OCI-LY1 (cell line): ENCODE data around the gene NALCN.

Source experiments
- H2AFZ ChIP-seq: fragments of 200-600 bp; sonication (generic), shearing (Covaris generic); 2 replicates; pipeline ENCODE4 v1.6.0; 2014; ENCODE audit warnings: antibody characterized with exemption, mild to moderate bottlenecking, low read length
- H3F3A ChIP-seq: fragments of 200-600 bp; sonication (generic), shearing (Covaris generic); 2 replicates; pipeline ENCODE4 v1.6.0; 2014; ENCODE audit warnings: mild to moderate bottlenecking, antibody characterized with exemption, low read length, moderate library complexity; ENCODE audit not compliant: insufficient read depth
- H3K27ac ChIP-seq: fragments of 200-600 bp; sonication (generic); 2 replicates; pipeline ENCODE4 v1.5.1; 2014; ENCODE audit warnings: low read length, mixed run types, mild to moderate bottlenecking, low read depth; ENCODE audit not compliant: poor library complexity, severe bottlenecking
- H3K27me3 ChIP-seq: fragments of 200-600 bp; sonication (generic); 2 replicates; pipeline ENCODE4 v1.6.0; 2014; ENCODE audit warnings: antibody characterized with exemption, mild to moderate bottlenecking, low read length, moderate library complexity; ENCODE audit not compliant: insufficient read depth
- H3K36me3 ChIP-seq: fragments of 200-600 bp; sonication (generic); 2 replicates; pipeline ENCODE4 v1.6.1; 2014; ENCODE audit warnings: mild to moderate bottlenecking, antibody characterized with exemption, low read length, moderate library complexity, mixed read lengths; ENCODE audit not compliant: insufficient read depth
- H3K4me1 ChIP-seq: fragments of 200-600 bp; sonication (generic); 2 replicates; pipeline ENCODE4 v1.5.1; 2014; ENCODE audit warnings: mild to moderate bottlenecking, low read length, moderate library complexity; ENCODE audit not compliant: insufficient read depth, severe bottlenecking
- H3K4me2 ChIP-seq: fragments of 200-600 bp; sonication (generic), shearing (Covaris generic); 2 replicates; pipeline ENCODE4 v1.6.1; 2014; ENCODE audit warnings: low read length
- H3K4me3 ChIP-seq: fragments of 200-600 bp; sonication (generic); 2 replicates; pipeline ENCODE4 v1.5.1; 2014; ENCODE audit warnings: low read length, low read depth, mild to moderate bottlenecking, mixed read lengths; ENCODE audit not compliant: poor library complexity, severe bottlenecking
- H3K79me2 ChIP-seq: fragments of 200-600 bp; shearing (Covaris generic); 2 replicates; pipeline ENCODE4 v1.6.1; 2016; ENCODE audit warnings: mixed run types, low read length, mixed read lengths; ENCODE audit not compliant: insufficient read depth
- H3K9ac ChIP-seq: fragments of 200-600 bp; sonication (generic), shearing (Covaris generic); 2 replicates; pipeline ENCODE4 v1.6.1; 2014; ENCODE audit warnings: mild to moderate bottlenecking, low read length, mixed read lengths
- H3K9me2 ChIP-seq: fragments of 200-600 bp; sonication (generic), shearing (Covaris generic); 2 replicates; pipeline ENCODE4 v1.6.1; 2014; ENCODE audit warnings: low read depth, mild to moderate bottlenecking, low read length, mixed read lengths
- H3K9me3 ChIP-seq: fragments of 200-600 bp; shearing (Covaris generic); 2 replicates; pipeline ENCODE4 v1.6.1; 2014; ENCODE audit warnings: low read length, mixed read lengths
- H4K20me1 ChIP-seq: fragments of 200-600 bp; sonication (generic), shearing (Covaris generic); 2 replicates; pipeline ENCODE4 v1.6.0; 2016; ENCODE audit warnings: mild to moderate bottlenecking, low read length; ENCODE audit not compliant: insufficient read depth
- CTCF ChIP-seq: fragments of 200-600 bp; sonication (generic), shearing (Covaris generic); IDR thresholded peaks from 2 replicates; pipeline ENCODE4 v1.5.1; 2017; ENCODE audit warnings: mild to moderate bottlenecking, antibody characterized with exemption, low read length, moderate library complexity, mixed read lengths
- EZH2 ChIP-seq: fragments of 200-600 bp; sonication (generic), shearing (Covaris generic); IDR thresholded peaks from 2 replicates; pipeline ENCODE4 v1.8.0; 2017; ENCODE audit warnings: borderline replicate concordance, mixed run types, mild to moderate bottlenecking, antibody characterized with exemption, low read length, moderate library complexity, mixed read lengths

The NALCN gene

GRCh38 chr13:101185606-101186005 lies 230.7 kb downstream of the NALCN start:
- Histone ChIP-seq H3K36me3 (no peaks in the 10 kb centered on the region), H3K4me1 (no peaks in the 10 kb centered on the region), H3K9me2 (no peaks in the 10 kb centered on the region), H3K9ac (no peak overlapping the region), H3K4me3 (no peak overlapping the region), H3F3A (no peaks in the 10 kb centered on the region), H3K27ac (no peak overlapping the region), H3K27me3 (no peaks in the 10 kb centered on the region), H3K4me2 (no peak overlapping the region), H2AFZ (no peak overlapping the region), H4K20me1 (no peaks in the 10 kb centered on the region), H3K9me3 (no peaks in the 10 kb centered on the region), H3K79me2 (no peaks in the 10 kb centered on the region)
- TF ChIP-seq EZH2 (no peak), CTCF (no peak)

DNA sequence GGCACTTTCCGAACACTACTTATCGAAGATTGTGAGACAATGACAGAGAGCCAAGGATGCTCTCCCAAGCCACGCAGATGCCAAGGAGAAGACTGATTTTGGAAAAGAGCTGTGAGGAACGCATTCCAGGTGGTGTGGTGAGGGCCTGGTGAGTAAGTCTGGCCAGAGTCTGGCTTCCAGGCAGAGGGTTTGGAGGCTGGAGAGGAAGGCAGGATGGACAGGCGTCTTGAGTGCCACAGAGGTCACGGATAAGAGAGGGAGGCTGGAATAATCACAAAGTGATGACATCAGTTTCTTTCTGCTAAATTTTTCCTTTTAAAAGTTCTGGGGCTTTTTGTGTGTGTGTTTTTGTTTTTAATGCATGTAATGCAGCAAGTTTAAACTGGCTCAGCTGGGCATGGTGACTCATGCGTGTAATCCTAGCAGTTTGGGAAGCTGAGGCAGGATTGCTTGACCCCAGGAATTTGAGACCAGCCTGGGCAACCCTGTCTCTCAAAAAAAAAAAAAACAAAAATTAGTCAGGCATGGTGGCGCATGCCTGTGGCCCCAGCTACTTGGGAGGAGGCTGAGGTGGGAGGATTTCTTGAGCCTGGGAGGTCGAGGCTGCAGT lies 235.1 kb downstream of the NALCN start:
- TF ChIP-seq EZH2 (no peak), CTCF (no peak)
- Histone ChIP-seq H3K4me1 (no peaks in the 10 kb centered on the region), H3K27me3 (no peaks in the 10 kb centered on the region), H2AFZ (no peak overlapping the region), H3K79me2 (no peaks in the 10 kb centered on the region), H3K4me2 (no peak overlapping the region), H3K36me3 (no peaks in the 10 kb centered on the region), H3F3A (no peaks in the 10 kb centered on the region), H3K27ac (no peak overlapping the region), H3K9ac (no peak overlapping the region), H3K9me3 (no peaks in the 10 kb centered on the region), H4K20me1 (no peaks in the 10 kb centered on the region), H3K4me3 (no peak overlapping the region), H3K9me2 (no peaks in the 10 kb centered on the region)

DNA sequence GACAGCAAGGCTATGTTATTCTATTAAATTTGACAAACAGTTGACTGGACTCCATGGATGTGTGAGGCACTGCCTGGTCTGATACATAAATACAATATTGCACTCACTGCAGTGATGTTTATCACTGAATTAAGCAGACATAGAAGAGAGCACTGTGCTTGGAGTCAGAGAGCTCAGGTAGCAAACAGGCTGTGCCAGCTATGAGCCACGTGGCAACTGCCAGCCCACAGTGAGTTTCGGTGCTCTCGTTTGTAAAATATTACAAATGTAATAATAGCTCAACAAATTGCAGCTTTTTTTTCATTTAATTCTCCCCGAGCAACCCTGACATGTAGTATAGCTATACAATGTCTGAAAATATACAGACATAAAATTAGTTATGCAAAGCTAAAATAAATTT lies 237.3 kb downstream of the NALCN start:
- H3K9me2 ChIP-seq, result no peaks in the 10 kb centered on the region
- no peaks in the 10 kb centered on the region for H3K36me3 ChIP-seq
- no peaks in the 10 kb centered on the region for H3K79me2 ChIP-seq
- H3K4me1 ChIP-seq, result no peaks in the 10 kb centered on the region
- H2AFZ ChIP-seq, result no peak overlapping the region
- H3K27ac ChIP-seq, result no peak overlapping the region
- no peaks in the 10 kb centered on the region for H4K20me1 ChIP-seq
- TF ChIP-seq EZH2 (no peak), CTCF (no peak)
- no peak overlapping the region for H3K9ac ChIP-seq
- H3K4me2 ChIP-seq, result no peak overlapping the region
- no peaks in the 10 kb centered on the region for H3K9me3 ChIP-seq
- no peaks in the 10 kb centered on the region for H3K27me3 ChIP-seq
- no peaks in the 10 kb centered on the region for H3F3A ChIP-seq
- no peak overlapping the region for H3K4me3 ChIP-seq
